ENCODE results near the gene C5orf58.

GRCh38 chr5:170223360-170223759 is 9.4 kb upstream of the C5orf58 start:
- TF ChIP-seq ZNF274 (IDR thresholded peaks at IDR 0.05; ENCODE audit: low read depth, low read length) = no peak
- TF ChIP-seq YY1 (IDR thresholded peaks at IDR 0.05; ENCODE audit: insufficient read depth, insufficient read length) = no peak
- no peak for TF ChIP-seq SUZ12 (IDR thresholded peaks at IDR 0.05; ENCODE audit: extremely low read depth, insufficient read depth, insufficient read length)
